Large intestine (tissue), 3 donors: ENCODE measurements around the gene IL1R2. TPM values are rescaled to one million over a fixed set of nuclear protein-coding genes. Genes with fewer than 3 reads are reported as not detected.
"Not testable (repeated sequence)": the region's sequence is repeated elsewhere in the genome, so short reads cannot be mapped to it uniquely, and the experiment has no call there.

Source experiments
- DNase-seq, 2 donors: peaks; one replicate each; pipeline versions ENCODE4 v3.0.0 to v3.0.0-alpha.2; 2013
- H3K27ac ChIP-seq: one replicate; pipeline ENCODE4 v1.5.1; 2013; ENCODE audit warnings: low read length
- H3K27me3 ChIP-seq: 2 replicates; pipeline ENCODE4 v1.6.1; 2013; ENCODE audit warnings: low read length; ENCODE audit not compliant: control insufficient read depth, insufficient read depth
- H3K36me3 ChIP-seq: 2 replicates; pipeline ENCODE4 v1.6.1; 2013; ENCODE audit warnings: low read length; ENCODE audit not compliant: control insufficient read depth, insufficient read depth
- H3K4me1 ChIP-seq: one replicate; pipeline ENCODE4 v1.6.1; 2013; ENCODE audit warnings: low read length; ENCODE audit not compliant: control insufficient read depth, insufficient read depth
- H3K4me3 ChIP-seq: one replicate; pipeline ENCODE4 v1.5.1; 2013; ENCODE audit warnings: low read length
- H3K9me3 ChIP-seq: one replicate; pipeline ENCODE4 v1.6.1; 2013; ENCODE audit warnings: mild to moderate bottlenecking, low read depth, low read length, moderate library complexity; ENCODE audit not compliant: control insufficient read depth
- WGBS: methylation state at CpG from one replicate; pipeline ENCODE4 v1.1.5; 2013; ENCODE audit warnings: low lambda C conversion rate; ENCODE audit not compliant: insufficient coverage; 5-methylcytosine and 5-hydroxymethylcytosine counted together
- polyA plus RNA-seq: library from polyadenylated mRNA; unstranded; fragments of 120-200 nt; gene quantifications from one replicate; pipeline ENCODE4 v1.2.1, GENCODE V29; 2013

Gene IL1R2
- polyA plus RNA-seq, 1 donor: 0.67 TPM

GRCh38 chr2:102068126-102068525, 76.4 kb downstream of the IL1R2 start:
- not testable (repeated sequence) for H3K27me3 ChIP-seq, H3K36me3 ChIP-seq, DNase-seq, H3K27ac ChIP-seq, H3K4me3 ChIP-seq
- H3K9me3 ChIP-seq: peaks cover 10% of the 10 kb centered on the region
- peaks cover 22% of the 10 kb centered on the region for H3K4me1 ChIP-seq

- peak overlapping the region; percentile 27 for H3K27ac ChIP-seq
These were observed 77.7 kb downstream of the IL1R2 start for GRCh38 chr2:102069311-102069974.

GRCh38 chr2:102070058-102070642, 78.4 kb downstream of the IL1R2 start:
- Histone ChIP-seq H3K4me3 (no peak overlapping the region), H3K36me3 (no peaks in the 10 kb centered on the region), H3K4me1 (peaks cover 4% of the 10 kb centered on the region), H3K27me3 (no peaks in the 10 kb centered on the region), H3K27ac (peak overlapping the region; percentile 72), H3K9me3 (peaks cover 7% of the 10 kb centered on the region)
- DNase-seq: peak; percentile 66
- WGBS: 100% methylated on average over 1 of the region's 8 CpGs

More at GRCh38 chr2:102069311-102069974, 77.7 kb downstream of the IL1R2 start:
- no peak for DNase-seq
- 100% methylated on average over 1 of the region's 8 CpGs for WGBS
- Histone ChIP-seq H3K36me3 (no peaks in the 10 kb centered on the region), H3K4me1 (peaks cover 11% of the 10 kb centered on the region), H3K4me3 (no peak overlapping the region), H3K27me3 (no peaks in the 10 kb centered on the region), H3K9me3 (peaks cover 10% of the 10 kb centered on the region)

DNA sequence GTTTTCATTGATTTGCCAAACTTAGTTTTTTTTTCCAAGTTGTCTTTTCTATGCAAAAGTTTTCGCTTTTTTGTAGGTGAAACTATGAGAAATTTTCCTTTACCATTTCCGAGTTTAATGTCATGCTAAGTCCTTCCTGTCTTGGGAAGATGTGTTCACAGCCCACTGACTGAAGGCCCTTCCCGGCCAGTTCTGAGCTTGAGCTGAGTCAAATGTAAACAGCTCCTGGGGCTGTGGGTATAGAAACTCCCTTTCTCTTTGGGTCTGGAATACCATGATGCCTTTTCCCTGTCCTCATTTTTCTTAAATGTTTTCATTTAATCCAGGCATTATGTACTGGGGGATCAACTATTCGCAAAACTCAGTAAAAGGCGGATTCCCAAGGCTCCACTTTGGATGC, 81.0 kb downstream of the IL1R2 start:
- no peaks in the 10 kb centered on the region for H3K36me3 ChIP-seq
- no CpG with 5 or more reads among the region's 5 CpGs for WGBS
- no peaks in the 10 kb centered on the region for H3K9me3 ChIP-seq
- H3K27me3 ChIP-seq: no peaks in the 10 kb centered on the region
- DNase-seq: no peak
- no peak overlapping the region for H3K4me3 ChIP-seq
- H3K27ac ChIP-seq: no peak overlapping the region
- H3K4me1 ChIP-seq: no peaks in the 10 kb centered on the region

- Histone ChIP-seq H3K4me1 (no peaks in the 10 kb centered on the region), H3K36me3 (no peaks in the 10 kb centered on the region), H3K4me3 (no peak overlapping the region), H3K9me3 (no peaks in the 10 kb centered on the region), H3K27ac (no peak overlapping the region), H3K27me3 (no peaks in the 10 kb centered on the region)
- WGBS: no CpG with 5 or more reads among the region's 2 CpGs
- DNase-seq: no peak
These were observed 81.5 kb downstream of the IL1R2 start for GRCh38 chr2:102073168-102073724.

DNA sequence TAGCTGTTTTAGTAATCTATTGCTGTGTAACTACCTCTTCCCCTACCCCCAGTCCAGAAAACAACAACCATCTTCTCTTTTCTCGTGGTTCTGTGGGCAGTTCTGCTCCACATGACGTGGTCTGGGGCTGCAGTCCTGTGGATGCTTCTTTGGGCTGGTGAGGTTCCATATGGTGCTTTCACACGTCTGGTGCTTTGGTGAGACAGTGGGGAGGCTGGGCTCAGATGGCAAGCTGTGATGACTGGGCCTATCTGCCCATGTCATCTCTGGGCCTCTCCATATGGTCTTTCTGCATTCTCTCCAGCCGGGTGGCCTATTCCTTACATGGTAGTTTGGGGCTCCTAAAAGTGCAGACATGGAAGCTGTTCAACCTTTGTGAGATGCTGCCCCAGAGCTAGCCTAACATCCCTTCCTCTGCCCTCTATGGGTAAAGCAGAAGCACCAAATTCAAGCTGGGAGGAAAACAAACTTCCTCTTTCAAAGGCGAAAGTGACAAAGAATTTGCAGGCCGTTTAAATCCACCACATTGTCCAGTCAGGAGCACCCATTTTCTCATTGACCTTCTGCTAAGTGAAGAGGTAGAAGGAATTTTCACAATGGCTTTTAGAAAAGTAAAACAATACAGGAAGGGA, 82.5 kb downstream of the IL1R2 start:
- H3K36me3 ChIP-seq: no peaks in the 10 kb centered on the region
- no peaks in the 10 kb centered on the region for H3K9me3 ChIP-seq
- H3K27ac ChIP-seq: no peak overlapping the region
- WGBS: no CpG with 5 or more reads among the region's 6 CpGs
- H3K4me1 ChIP-seq: no peaks in the 10 kb centered on the region
- H3K4me3 ChIP-seq: no peak overlapping the region
- DNase-seq: no peak
- H3K27me3 ChIP-seq: no peaks in the 10 kb centered on the region

GRCh38 chr2:102075479-102075878, 83.7 kb downstream of the IL1R2 start:
- Histone ChIP-seq H3K36me3 (no peaks in the 10 kb centered on the region), H3K27me3 (no peaks in the 10 kb centered on the region), H3K4me3 (no peak overlapping the region), H3K27ac (no peak overlapping the region), H3K9me3 (no peaks in the 10 kb centered on the region), H3K4me1 (no peaks in the 10 kb centered on the region)
- WGBS: 57% methylated on average over 1 of the region's 2 CpGs
- DNase-seq: no peak

DNA sequence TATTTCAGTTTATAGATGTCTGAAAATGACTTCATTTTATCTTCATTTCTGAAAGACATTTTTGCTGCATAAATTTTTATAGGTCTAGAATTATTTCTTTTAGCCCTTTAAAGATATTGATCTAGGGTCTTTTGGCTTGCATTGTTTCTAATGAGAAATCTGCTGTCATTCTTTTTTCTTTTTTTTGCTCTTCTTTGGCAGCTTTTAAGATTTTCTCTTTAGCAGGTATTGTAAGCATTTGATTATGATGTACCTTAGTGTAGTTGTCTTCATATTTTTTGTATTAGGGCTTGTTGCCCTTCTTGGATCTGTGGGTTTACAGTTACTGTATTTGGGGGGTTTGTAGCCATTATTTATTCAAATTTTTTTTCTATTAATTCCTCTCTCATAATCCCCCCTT, 84.8 kb downstream of the IL1R2 start:
- no peaks in the 10 kb centered on the region for H3K36me3 ChIP-seq
- no peak overlapping the region for H3K27ac ChIP-seq
- DNase-seq: no peak
- H3K4me3 ChIP-seq: no peak overlapping the region
- H3K27me3 ChIP-seq: no peaks in the 10 kb centered on the region
- no peaks in the 10 kb centered on the region for H3K4me1 ChIP-seq
- H3K9me3 ChIP-seq: no peaks in the 10 kb centered on the region

Other genes with a start within 250 kb of the IL1R2 start
- 21.6 TPM for gene IL1R1, start 150.8 kb downstream of the IL1R2 start, polyA plus RNA-seq
- 0.34 TPM for gene IL1RL2, start 195.1 kb downstream of the IL1R2 start, polyA plus RNA-seq